Osteoblast (primary cell): Measurements from ENCODE around the gene CCBE1. TPM values are rescaled to one million over a fixed set of nuclear protein-coding genes. Genes with fewer than 3 reads are reported as not detected.

Experiments used
- DNase-seq: peaks from one replicate; pipeline ENCODE4 v3.0.0; 2011; ENCODE audit warnings: low spot score, mixed read lengths; ENCODE audit not compliant: insufficient read length; ENCODE audit errors: missing footprints
- H2AFZ ChIP-seq: 2 replicates; pipeline ENCODE4 v1.6.0; 2011; ENCODE audit warnings: mild to moderate bottlenecking, low read length
- H3K27ac ChIP-seq: 2 replicates; pipeline ENCODE4 v1.5.1; 2011; ENCODE audit warnings: mild to moderate bottlenecking, low read depth, low read length, moderate library complexity
- H3K27me3 ChIP-seq: 2 replicates; pipeline ENCODE4 v1.6.0; 2012; ENCODE audit warnings: mild to moderate bottlenecking, control low read depth, inconsistent platforms, low read length, moderate library complexity; ENCODE audit not compliant: insufficient read depth
- H3K36me3 ChIP-seq: 2 replicates; pipeline ENCODE4 v1.5.1; 2011; ENCODE audit warnings: mild to moderate bottlenecking, low read length, control low read depth, moderate library complexity; ENCODE audit not compliant: insufficient read depth
- H3K4me1 ChIP-seq: 2 replicates; pipeline ENCODE4 v1.5.1; 2011; ENCODE audit warnings: mild to moderate bottlenecking, low read length, control low read depth, moderate library complexity; ENCODE audit not compliant: insufficient read depth
- H3K4me2 ChIP-seq: 2 replicates; pipeline ENCODE4 v1.6.0; 2011; ENCODE audit warnings: mild to moderate bottlenecking, low read length; ENCODE audit not compliant: insufficient read depth
- H3K4me3 ChIP-seq: fragments of 200-600 bp; sonication (generic); 3 replicates; pipeline ENCODE4 v1.5.1; 2012; ENCODE audit warnings: mild to moderate bottlenecking, low read length, inconsistent platforms; ENCODE audit not compliant: insufficient read depth
- H3K79me2 ChIP-seq: 2 replicates; pipeline ENCODE4 v1.6.0; 2012; ENCODE audit warnings: mild to moderate bottlenecking, low read length, control low read depth, inconsistent platforms; ENCODE audit not compliant: insufficient read depth
- H3K9me3 ChIP-seq: 2 replicates; pipeline ENCODE4 v1.5.1; 2011; ENCODE audit warnings: low read depth, low read length, control low read depth
- H4K20me1 ChIP-seq: 2 replicates; pipeline ENCODE4 v1.6.0; 2012; ENCODE audit warnings: mild to moderate bottlenecking, low read length, control low read depth; ENCODE audit not compliant: insufficient read depth
- total RNA-seq: library from RNA; depleted of rRNA; stranded (reverse); fragments of >200 nt; gene quantifications from 2 replicates; pipeline ENCODE4 v1.2.3, GENCODE V29; 2012
- TF ChIP-seq, protein P1 (sequence below): IDR thresholded peaks from 2 replicates; pipeline ENCODE4 v1.5.1; 2011; ENCODE audit warnings: mild to moderate bottlenecking, low read depth, low read length, moderate library complexity; ENCODE audit errors: extremely low read depth

Gene CCBE1
- total RNA-seq, 1 donor: 51.4 TPM

DNA sequence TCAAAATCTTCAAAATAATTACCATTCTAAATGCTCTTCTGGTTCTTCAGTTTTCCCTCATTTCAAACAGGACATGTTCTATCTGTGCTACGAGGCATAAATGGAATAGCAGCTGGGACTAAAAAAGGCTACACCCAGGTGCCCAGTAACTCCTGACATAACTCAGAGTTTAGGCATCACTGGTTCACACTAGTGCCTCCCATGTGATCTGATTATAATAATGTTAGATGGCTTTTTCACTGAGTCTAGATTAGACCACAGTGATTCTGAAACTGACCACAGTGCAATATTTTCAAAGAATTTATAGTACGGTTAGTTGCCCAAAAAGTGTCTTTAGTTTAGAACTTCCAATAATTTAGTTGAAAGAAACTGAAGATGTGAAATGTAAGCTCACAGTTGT lies 123.3 kb downstream of the CCBE1 start:
- no peak for DNase-seq
- Histone ChIP-seq H3K9me3 (no peaks in the 10 kb centered on the region), H3K4me1 (peaks cover 12% of the 10 kb centered on the region), H3K4me2 (no peak overlapping the region), H2AFZ (no peak overlapping the region), H3K79me2 (peaks cover 92% of the 10 kb centered on the region), H3K36me3 (no peaks in the 10 kb centered on the region), H3K27ac (peak overlapping the region; percentile 8), H3K27me3 (no peaks in the 10 kb centered on the region), H4K20me1 (peaks cover 29% of the 10 kb centered on the region), H3K4me3 (no peak overlapping the region)
- TF ChIP-seq, protein P1, sequence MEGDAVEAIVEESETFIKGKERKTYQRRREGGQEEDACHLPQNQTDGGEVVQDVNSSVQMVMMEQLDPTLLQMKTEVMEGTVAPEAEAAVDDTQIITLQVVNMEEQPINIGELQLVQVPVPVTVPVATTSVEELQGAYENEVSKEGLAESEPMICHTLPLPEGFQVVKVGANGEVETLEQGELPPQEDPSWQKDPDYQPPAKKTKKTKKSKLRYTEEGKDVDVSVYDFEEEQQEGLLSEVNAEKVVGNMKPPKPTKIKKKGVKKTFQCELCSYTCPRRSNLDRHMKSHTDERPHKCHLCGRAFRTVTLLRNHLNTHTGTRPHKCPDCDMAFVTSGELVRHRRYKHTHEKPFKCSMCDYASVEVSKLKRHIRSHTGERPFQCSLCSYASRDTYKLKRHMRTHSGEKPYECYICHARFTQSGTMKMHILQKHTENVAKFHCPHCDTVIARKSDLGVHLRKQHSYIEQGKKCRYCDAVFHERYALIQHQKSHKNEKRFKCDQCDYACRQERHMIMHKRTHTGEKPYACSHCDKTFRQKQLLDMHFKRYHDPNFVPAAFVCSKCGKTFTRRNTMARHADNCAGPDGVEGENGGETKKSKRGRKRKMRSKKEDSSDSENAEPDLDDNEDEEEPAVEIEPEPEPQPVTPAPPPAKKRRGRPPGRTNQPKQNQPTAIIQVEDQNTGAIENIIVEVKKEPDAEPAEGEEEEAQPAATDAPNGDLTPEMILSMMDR: no peak

DNA sequence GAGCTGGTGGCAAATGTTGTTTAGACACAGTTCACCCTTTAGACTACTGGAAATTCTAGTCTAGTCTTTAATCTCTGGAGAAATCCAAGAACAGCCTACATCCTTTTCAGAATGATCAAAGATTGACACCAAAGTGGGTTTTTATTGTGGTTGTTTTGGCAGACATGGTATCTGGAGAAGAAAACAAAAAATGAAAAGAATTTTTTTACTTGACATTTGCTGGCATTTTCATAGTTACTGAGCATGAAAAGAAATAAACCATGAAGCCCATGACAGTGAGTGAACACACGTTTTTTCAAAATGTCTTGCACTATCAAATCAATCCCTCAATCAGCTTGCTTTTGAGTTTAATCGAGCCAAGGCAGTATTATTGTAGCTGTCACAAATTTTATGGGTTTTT lies 125.3 kb downstream of the CCBE1 start:
- Histone ChIP-seq H3K4me3 (no peak overlapping the region), H3K4me1 (peaks cover 9% of the 10 kb centered on the region), H3K27me3 (no peaks in the 10 kb centered on the region), H3K4me2 (no peak overlapping the region), H4K20me1 (peaks cover 22% of the 10 kb centered on the region), H3K27ac (no peak overlapping the region), H2AFZ (no peak overlapping the region), H3K9me3 (no peaks in the 10 kb centered on the region), H3K36me3 (peaks cover 2% of the 10 kb centered on the region), H3K79me2 (peaks cover 94% of the 10 kb centered on the region)
- TF ChIP-seq, protein P1: no peak
- no peak for DNase-seq

DNA sequence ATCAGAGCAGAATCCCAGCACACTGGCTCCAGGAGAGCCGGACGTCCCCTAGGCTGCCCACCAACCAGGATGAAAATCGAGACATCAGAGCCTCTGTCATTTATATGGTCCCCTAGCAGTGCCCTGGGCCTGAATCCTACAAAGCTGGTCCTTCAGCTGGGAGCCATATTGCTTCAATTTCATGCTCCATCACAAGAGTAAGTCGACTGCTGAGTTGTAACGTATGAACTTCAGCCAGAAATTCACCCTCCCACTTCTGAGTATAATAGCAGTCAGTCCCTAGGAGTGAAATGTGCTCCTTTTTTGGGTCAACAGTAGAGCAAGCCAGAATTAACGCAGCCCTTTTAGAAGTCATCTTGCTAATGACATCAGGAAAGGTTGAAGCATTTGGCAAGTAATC lies 126.4 kb downstream of the CCBE1 start:
- H3K4me1 ChIP-seq: peaks cover 19% of the 10 kb centered on the region
- H3K79me2 ChIP-seq: peaks cover 90% of the 10 kb centered on the region
- no peaks in the 10 kb centered on the region for H3K27me3 ChIP-seq
- TF ChIP-seq, protein P1: no peak
- H3K9me3 ChIP-seq: no peaks in the 10 kb centered on the region
- no peak for DNase-seq
- H2AFZ ChIP-seq: no peak overlapping the region
- H3K36me3 ChIP-seq: peaks cover 2% of the 10 kb centered on the region
- no peak overlapping the region for H3K4me3 ChIP-seq
- no peak overlapping the region for H3K4me2 ChIP-seq
- H4K20me1 ChIP-seq: peaks cover 19% of the 10 kb centered on the region
- H3K27ac ChIP-seq: no peak overlapping the region

DNA sequence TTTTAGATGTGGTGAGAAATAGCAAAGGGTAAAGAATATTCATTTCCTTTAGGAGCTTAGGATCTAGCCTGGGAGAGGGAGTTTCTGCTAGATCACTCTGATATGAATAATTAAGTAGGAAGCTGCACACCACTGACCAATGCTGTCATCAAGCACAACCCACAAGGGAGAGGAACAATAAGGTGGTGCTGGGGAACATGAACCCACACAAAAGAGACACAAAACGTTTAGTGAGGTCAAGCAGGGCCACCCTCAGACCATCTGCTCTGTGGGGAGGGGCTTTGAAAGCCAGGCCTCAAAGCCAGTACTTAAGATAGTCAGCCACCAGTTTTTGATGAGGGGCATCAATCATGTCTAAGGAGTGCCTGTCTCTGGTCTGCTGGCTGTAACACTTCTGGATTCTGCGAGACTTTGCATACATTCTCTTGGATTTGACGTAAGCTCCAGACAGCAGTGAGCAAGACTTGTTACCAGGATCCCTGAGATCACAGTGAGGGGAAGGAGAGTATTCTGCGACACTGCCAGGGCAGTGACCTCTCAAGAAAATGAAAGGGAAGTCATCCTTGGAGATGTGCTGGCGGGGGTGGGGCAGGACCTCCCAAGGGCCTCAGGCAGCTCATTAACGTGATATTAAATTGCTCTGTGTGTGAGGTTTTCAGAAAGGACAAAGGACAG lies 127.0 kb downstream of the CCBE1 start:
- Histone ChIP-seq H3K36me3 (peaks cover 2% of the 10 kb centered on the region), H2AFZ (no peak overlapping the region), H3K27me3 (no peaks in the 10 kb centered on the region), H3K9me3 (no peaks in the 10 kb centered on the region), H3K4me3 (no peak overlapping the region), H3K79me2 (peaks cover 90% of the 10 kb centered on the region), H3K4me1 (peaks cover 21% of the 10 kb centered on the region), H4K20me1 (peaks cover 15% of the 10 kb centered on the region), H3K4me2 (no peak overlapping the region), H3K27ac (no peak overlapping the region)
- no peak for DNase-seq
- TF ChIP-seq, protein P1: no peak
